HepG2 (cell line): ENCODE measurements around the gene NCR3LG1. TPM values are rescaled to one million over a fixed set of nuclear protein-coding genes. Genes with fewer than 3 reads are reported as not detected.

Experiments used
- AGO1 ChIP-seq: fragments of 200-400 bp; formaldehyde crosslinking; IDR thresholded peaks from 2 replicates; pipeline ENCODE4 v1.6.1; 2017; ENCODE audit warnings: mild to moderate bottlenecking, low read depth, low read length, moderate library complexity; ENCODE audit not compliant: poor library complexity, severe bottlenecking
- ARID5B ChIP-seq: IDR thresholded peaks from 2 replicates; pipeline ENCODE4 v1.4.0; 2020; ENCODE audit warnings: mild to moderate bottlenecking, missing genetic modification reagents
- ERF ChIP-seq: IDR thresholded peaks from 2 replicates; pipeline ENCODE4 v1.6.1; 2018; ENCODE audit warnings: missing biosample characterization, missing genetic modification reagents
- FOSL2 ChIP-seq: sonication (generic); formaldehyde crosslinking; IDR thresholded peaks from 2 replicates; pipeline ENCODE4 v1.4.0; 2020; ENCODE audit warnings: missing genetic modification reagents
- FOXA1 ChIP-seq, 2 experiments: fragments of 450-650 bp in 1 of 2; sonication (generic) in 1 of 2; formaldehyde crosslinking in 1 of 2; IDR thresholded peaks; 2 replicates each; pipeline versions ENCODE4 v1.4.0 to v1.6.1; 2016 to 2020; ENCODE audit warnings: missing genetic modification reagents in 1 of 2
- GATAD2A ChIP-seq: IDR thresholded peaks from 2 replicates; pipeline ENCODE4 v1.6.1; 2016
- HDAC1 ChIP-seq: sonication (generic); formaldehyde crosslinking; IDR thresholded peaks from 2 replicates; pipeline ENCODE4 v1.5.1; 2020; ENCODE audit warnings: mild to moderate bottlenecking, missing genetic modification reagents
- MNT ChIP-seq: fragments of 450-650 bp; IDR thresholded peaks from 2 replicates; pipeline ENCODE4 v1.6.1; 2016
- NFE2L1 ChIP-seq: sonication (generic); formaldehyde crosslinking; IDR thresholded peaks from 2 replicates; pipeline ENCODE4 v1.4.0; 2020; ENCODE audit warnings: missing genetic modification reagents, mild to moderate bottlenecking, borderline replicate concordance
- NR2F1 ChIP-seq, 2 experiments: fragments of 450-650 bp in 1 of 2; formaldehyde crosslinking in 1 of 2; IDR thresholded peaks; 2 replicates each; pipeline versions ENCODE4 v1.5.0 to v1.6.1; 2016 to 2020; ENCODE audit warnings: mild to moderate bottlenecking in 1 of 2, missing compliant biosample characterization in 1 of 2, missing genetic modification reagents in 1 of 2, moderate library complexity in 1 of 2
- RAD21 ChIP-seq: fragments of 450-650 bp; formaldehyde crosslinking; IDR thresholded peaks from 2 replicates; pipeline ENCODE4 v1.5.0; 2020; ENCODE audit warnings: mild to moderate bottlenecking
- SALL1 ChIP-seq: sonication (generic); formaldehyde crosslinking; IDR thresholded peaks from 2 replicates; pipeline ENCODE4 v1.8.0; 2022; ENCODE audit warnings: mild to moderate bottlenecking, missing genetic modification reagents
- SMAD9 ChIP-seq: sonication (generic); formaldehyde crosslinking; IDR thresholded peaks from 2 replicates; pipeline ENCODE4 v1.5.1; 2020; ENCODE audit warnings: mild to moderate bottlenecking, missing genetic modification reagents
- TAF15 ChIP-seq: fragments of 200-400 bp; formaldehyde crosslinking; IDR thresholded peaks from one replicate; pipeline ENCODE4 v1.6.1; 2018; ENCODE audit warnings: mild to moderate bottlenecking, low read depth, low read length; ENCODE audit not compliant: poor library complexity, severe bottlenecking
- XRCC5 ChIP-seq: fragments of 200-400 bp; formaldehyde crosslinking; optimal IDR thresholded peaks from 2 replicates; pipeline ENCODE3; 2017; ENCODE audit warnings: mild to moderate bottlenecking, low read length
- ZBTB14 ChIP-seq: sonication (generic); formaldehyde crosslinking; IDR thresholded peaks from 2 replicates; pipeline ENCODE4 v1.4.0; 2020; ENCODE audit warnings: missing genetic modification reagents
- ZBTB2 ChIP-seq: sonication (generic); formaldehyde crosslinking; IDR thresholded peaks from 2 replicates; pipeline ENCODE4 v1.8.0; 2022; ENCODE audit warnings: low read depth, missing genetic modification reagents
- ZNF577 ChIP-seq: sonication (generic); formaldehyde crosslinking; IDR thresholded peaks from 2 replicates; pipeline ENCODE4 v1.4.0; 2020; ENCODE audit warnings: mild to moderate bottlenecking, low read depth, missing genetic modification reagents, borderline replicate concordance
- ZNF580 ChIP-seq: IDR thresholded peaks from 2 replicates; pipeline ENCODE4 v1.6.1; 2016; ENCODE audit warnings: low read depth, borderline replicate concordance
- ZNF644 ChIP-seq: IDR thresholded peaks from 2 replicates; pipeline ENCODE4 v1.6.1; 2016; ENCODE audit warnings: low read depth
- polyA plus RNA-seq, 8 experiments: library from polyadenylated mRNA; depleted of rRNA in 3 of 8; stranded (reverse) in 7 of 8; unstranded in 1 of 8; fragments of >200 nt; fragmentation: Illumina TruSeq in 4 of 8; extraction: Trizol in 4 of 8; gene quantifications; 2 replicates each; pipeline versions ENCODE4 v1.2.1 to v1.2.3, GENCODE V29; 2011 to 2016; ENCODE audit warnings: low read depth in 4 of 8, missing spikeins in 1 of 8, mixed read lengths in 1 of 8; ENCODE audit not compliant: insufficient read depth in 1 of 8
- total RNA-seq, 5 experiments: library from RNA; depleted of rRNA; stranded (reverse); fragments of >200 nt; fragmentation: Illumina TruSeq; extraction: Trizol; gene quantifications; 2 replicates each; pipeline ENCODE4 v1.2.3, GENCODE V29; 2016; ENCODE audit warnings: low read depth in 1 of 5

The NCR3LG1 gene
- total and polyA plus RNA-seq, 2 of the 13 experiments (the other 11 are each of a cell fraction or from before 2014, with no cell fraction given) = 16.1 to 25.1 TPM

GRCh38 chr11:17386331-17387084, 34.9 kb downstream of the NCR3LG1 start (continued):
- TF ChIP-seq FOXA1 (IDR thresholded peaks at IDR 0.05) (no peak), FOXA1 (CRISPR knock-in tag; IDR thresholded peaks at IDR 0.05) (peak; percentile 91), ARID5B (CRISPR knock-in tag) (no peak), ZNF580 (CRISPR knock-in tag) (no peak), GATAD2A (CRISPR knock-in tag) (0 out of 2 replicates have a peak, but pooled peaks have one; percentile 21), RAD21 (CRISPR knock-in tag) (peak; percentile 68), SMAD9 (CRISPR knock-in tag) (no peak), ZNF644 (CRISPR knock-in tag) (no peak), FOSL2 (CRISPR knock-in tag) (0 out of 2 replicates have a peak, but pooled peaks have one; percentile 16), ZBTB2 (CRISPR knock-in tag) (no peak), TAF15 (no peak), SALL1 (CRISPR knock-in tag) (peak; percentile 43; the same call in 1 of the 2 replicates), AGO1 (peak; percentile 36), MNT (peak; percentile 72), HDAC1 (CRISPR knock-in tag) (peak; percentile 16; the same call in 1 of the 2 replicates), XRCC5 (peak; percentile 16), ZBTB14 (no peak), NFE2L1 (no peak), NR2F1 (CRISPR knock-in tag; IDR thresholded peaks at IDR 0.05) (no peak), ERF (CRISPR knock-in tag) (no peak), ZNF577 (CRISPR knock-in tag) (no peak)
